Endothelial cell of umbilical vein (primary cell): ENCODE results near the gene SCAP. TPM values are rescaled to one million over a fixed set of nuclear protein-coding genes. Genes with fewer than 3 reads are reported as not detected.

ENCODE experiments used
- BruUV-seq: library from RNA; stranded (reverse); fragments of 400-500 nt; replicated peaks from 2 replicates; lab custom pipeline; 2021; lab: Mats Ljungman, UMichigan
- CTCF ChIA-PET: fragments of 300-600, 350-600 bp; sonication (Branson Sonifier 250); formaldehyde crosslinking; loops from one replicate; lab custom pipeline; 2021; ENCODE audit warnings: antibody characterized with exemption, inconsistent platforms; lab: Charles Lee
- POLR2A ChIA-PET: fragments of 300-600, 350-600 bp; sonication (Branson Sonifier 250); formaldehyde crosslinking; loops from one replicate; lab custom pipeline; 2021; ENCODE audit warnings: antibody characterized with exemption, inconsistent platforms; lab: Charles Lee
- DNase-seq: peaks from one replicate; pipeline ENCODE4 v3.0.0-alpha.2; 2011; ENCODE audit warnings: low read depth, low spot score
- FAIRE-seq: peaks from 2 replicates; lab custom pipeline; 2011; peaks lifted over from hg19 to GRCh38; lab: Jason Lieb, UNC
- H2AFZ ChIP-seq: 2 replicates; pipeline ENCODE4 v1.6.0; 2012; ENCODE audit warnings: low read depth, low read length, control low read depth, inconsistent platforms
- H3K27ac ChIP-seq: 2 replicates; pipeline ENCODE4 v1.5.1; 2011; ENCODE audit warnings: low read depth, mild to moderate bottlenecking, control low read depth, low read length, moderate library complexity; ENCODE audit not compliant: insufficient read depth
- H3K27me3 ChIP-seq, 2 experiments: 2 replicates each; pipeline versions ENCODE4 v1.6.0 to v1.6.1; 2011; ENCODE audit warnings: low read length in 2 of 2, mixed read lengths in 1 of 2; ENCODE audit not compliant: control insufficient read depth in 2 of 2, insufficient read depth in 2 of 2
- H3K36me3 ChIP-seq, 2 experiments: 2 replicates in 1 of 2; 3 replicates in 1 of 2; pipeline ENCODE4 v1.5.1; 2011; ENCODE audit warnings: low read length in 2 of 2, mild to moderate bottlenecking in 1 of 2, moderate library complexity in 1 of 2; ENCODE audit not compliant: control insufficient read depth in 2 of 2, insufficient read depth in 2 of 2; ENCODE audit errors: extremely low read depth in 1 of 2
- H3K4me1 ChIP-seq: 3 replicates; pipeline ENCODE4 v1.5.1; 2011; ENCODE audit warnings: mild to moderate bottlenecking, low read length; ENCODE audit not compliant: control insufficient read depth, insufficient read depth; ENCODE audit errors: extremely low read depth
- H3K4me2 ChIP-seq: 2 replicates; pipeline ENCODE4 v1.6.1; 2011; ENCODE audit warnings: low read length, control low read depth, mixed read lengths; ENCODE audit not compliant: insufficient read depth
- H3K4me3 ChIP-seq, 3 experiments: fragments of 200-600 bp in 1 of 3; sonication (generic), shearing (Covaris generic) in 1 of 3; replicated peaks in 1 of 3; 2 replicates each; pipeline ENCODE4 v1.5.1; 2011 to 2016; ENCODE audit warnings: control low read depth in 3 of 3, low read length in 3 of 3, mild to moderate bottlenecking in 2 of 3, inconsistent platforms in 1 of 3, low read depth in 1 of 3, moderate library complexity in 1 of 3; ENCODE audit not compliant: insufficient read depth in 1 of 3
- H3K79me2 ChIP-seq: 2 replicates; pipeline ENCODE4 v1.6.0; 2012; ENCODE audit warnings: low read length, inconsistent platforms; ENCODE audit not compliant: control insufficient read depth, insufficient read depth
- H3K9ac ChIP-seq: replicated peaks from 2 replicates; pipeline ENCODE3; 2011; ENCODE audit warnings: low read length, control low read depth; ENCODE audit not compliant: insufficient read depth; ENCODE audit errors: extremely low read depth
- H3K9me1 ChIP-seq: replicated peaks from 3 replicates; pipeline ENCODE4 v1.6.0; 2011; ENCODE audit warnings: mild to moderate bottlenecking, low read length; ENCODE audit not compliant: control insufficient read depth, insufficient read depth; ENCODE audit errors: extremely low read depth
- H3K9me3 ChIP-seq: replicated peaks from 2 replicates; pipeline ENCODE4 v1.5.1; 2012; ENCODE audit warnings: low read length, inconsistent platforms; ENCODE audit not compliant: control insufficient read depth, insufficient read depth
- H4K20me1 ChIP-seq: replicated peaks from 2 replicates; pipeline ENCODE3; 2011; ENCODE audit warnings: mild to moderate bottlenecking, low read length; ENCODE audit not compliant: control insufficient read depth, insufficient read depth; ENCODE audit errors: extremely low read depth
- EZH2 ChIP-seq: IDR thresholded peaks from 2 replicates; pipeline ENCODE4 v1.6.1; 2012; ENCODE audit warnings: borderline replicate concordance, low read depth, mild to moderate bottlenecking, moderate library complexity, low read length, inconsistent platforms; ENCODE audit not compliant: severe bottlenecking
- FOS ChIP-seq: IDR thresholded peaks from 2 replicates; pipeline ENCODE4 v1.6.1; 2011; ENCODE audit warnings: mild to moderate bottlenecking, low read length, moderate library complexity, borderline replicate concordance; ENCODE audit not compliant: insufficient read depth
- GATA2 ChIP-seq: IDR thresholded peaks from 2 replicates; pipeline ENCODE4 v1.7.0; 2011; ENCODE audit warnings: low read depth, mild to moderate bottlenecking, moderate library complexity, mixed read lengths, low read length; ENCODE audit not compliant: insufficient read length, insufficient read depth
- JUN ChIP-seq: IDR thresholded peaks from 2 replicates; pipeline ENCODE4 v1.6.1; 2011; ENCODE audit warnings: borderline replicate concordance, low read depth; ENCODE audit not compliant: insufficient read length, insufficient read depth
- MAX ChIP-seq: IDR thresholded peaks from 2 replicates; pipeline ENCODE4 v1.6.1; 2011; ENCODE audit not compliant: insufficient read depth, insufficient read length
- MYC ChIP-seq: IDR thresholded peaks from one replicate; pipeline ENCODE4 v1.6.1; 2011; ENCODE audit warnings: mild to moderate bottlenecking, low read depth, low read length
- POLR2A ChIP-seq: IDR thresholded peaks from 2 replicates; pipeline ENCODE4 v1.6.1; 2012; ENCODE audit warnings: low read depth, mild to moderate bottlenecking, control low read depth, low read length
- POLR2AphosphoS5 ChIP-seq: IDR thresholded peaks from 2 replicates; pipeline ENCODE4 v1.6.1; 2012; ENCODE audit warnings: low read depth, mild to moderate bottlenecking, control low read depth, low read length, moderate library complexity; ENCODE audit not compliant: insufficient read depth
- dilution Hi-C: fragments of 300-500 bp; cut with MboI; formaldehyde crosslinking; loops from one replicate; pipeline ENCODE4 v1.15.0; 2019; ENCODE audit warnings: low sequenced_read_pairs; ENCODE audit not compliant: extremely low pct_ligation_motif_present
- intact Hi-C: fragments of 100-400 bp; cut with micrococcal nuclease; formaldehyde crosslinking; loops from one replicate; pipeline ENCODE4 v1.10.0; 2022
- polyA plus RNA-seq, 4 experiments: library from polyadenylated mRNA; depleted of rRNA in 3 of 4; stranded (reverse) in 3 of 4; unstranded in 1 of 4; fragments of >200 nt; gene quantifications; 2 replicates each; pipeline versions ENCODE4 v1.2.1 to v1.2.3, GENCODE V29; 2011 to 2012; ENCODE audit warnings: missing spikeins in 1 of 4
- total RNA-seq: library from RNA; stranded (reverse); gene quantifications from 2 replicates; pipeline ENCODE4 v1.2.3, GENCODE V29; 2021
- TF ChIP-seq, protein P1 (sequence below), 2 donors: IDR thresholded peaks; 1 replicate in 1 of 2; 2 replicates in 1 of 2; pipeline ENCODE4 v1.5.1; 2011; ENCODE audit warnings: low read length in 2 of 2, mild to moderate bottlenecking in 2 of 2, moderate library complexity in 2 of 2, control low read depth in 1 of 2, inconsistent platforms in 1 of 2, low read depth in 1 of 2; ENCODE audit not compliant: insufficient read depth in 1 of 2; ENCODE audit errors: extremely low read depth in 1 of 2

The SCAP gene
- total and polyA plus RNA-seq, 2 donors (not counting 3 experiments of a cell fraction or from before 2014, with no cell fraction given) = 34.7 to 59.0 TPM

DNA sequence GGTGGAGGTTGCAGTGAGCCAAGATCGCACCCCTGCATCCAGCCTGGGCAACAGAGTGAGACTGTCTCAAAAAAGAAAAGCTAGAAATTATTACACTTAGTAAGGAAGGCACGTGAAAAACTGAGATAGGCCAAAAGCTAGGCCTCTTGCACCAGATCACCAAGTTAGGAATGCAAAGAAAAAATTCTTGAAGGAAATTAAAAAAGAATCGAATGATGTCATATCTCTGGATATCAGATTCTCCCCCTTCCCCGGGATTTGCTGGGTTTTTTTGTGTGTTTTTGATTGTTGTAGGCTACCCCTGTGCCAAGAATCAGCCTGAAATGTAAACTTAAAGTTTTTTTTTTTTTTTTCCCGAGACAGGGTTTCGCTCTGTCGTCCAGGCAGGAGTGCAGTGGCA lies 77.5 kb downstream of the SCAP start:
- Histone ChIP-seq H2AFZ (no peak overlapping the region), H3K4me1 (peaks cover 20% of the 10 kb centered on the region), H3K79me2 (peaks cover 26% of the 10 kb centered on the region), H3K27me3 (no peaks in the 10 kb centered on the region), H4K20me1 (no peaks in the 10 kb centered on the region), H3K4me3 (no peak overlapping the region), H3K9ac (no peak overlapping the region), H3K9me1 (no peaks in the 10 kb centered on the region), H3K27ac (no peak overlapping the region), H3K9me3 (no peaks in the 10 kb centered on the region), H3K36me3 (peaks cover 0 to 7% of the 10 kb centered on the region in 2 experiments), H3K4me2 (no peak overlapping the region)
- CTCF ChIA-PET = no interaction called here
- peak; percentile 12 for FAIRE-seq
- intact Hi-C loops = no loop called here
- BruUV-seq = no TSS peak
- TF ChIP-seq JUN = no peak
- TF ChIP-seq, protein P1, sequence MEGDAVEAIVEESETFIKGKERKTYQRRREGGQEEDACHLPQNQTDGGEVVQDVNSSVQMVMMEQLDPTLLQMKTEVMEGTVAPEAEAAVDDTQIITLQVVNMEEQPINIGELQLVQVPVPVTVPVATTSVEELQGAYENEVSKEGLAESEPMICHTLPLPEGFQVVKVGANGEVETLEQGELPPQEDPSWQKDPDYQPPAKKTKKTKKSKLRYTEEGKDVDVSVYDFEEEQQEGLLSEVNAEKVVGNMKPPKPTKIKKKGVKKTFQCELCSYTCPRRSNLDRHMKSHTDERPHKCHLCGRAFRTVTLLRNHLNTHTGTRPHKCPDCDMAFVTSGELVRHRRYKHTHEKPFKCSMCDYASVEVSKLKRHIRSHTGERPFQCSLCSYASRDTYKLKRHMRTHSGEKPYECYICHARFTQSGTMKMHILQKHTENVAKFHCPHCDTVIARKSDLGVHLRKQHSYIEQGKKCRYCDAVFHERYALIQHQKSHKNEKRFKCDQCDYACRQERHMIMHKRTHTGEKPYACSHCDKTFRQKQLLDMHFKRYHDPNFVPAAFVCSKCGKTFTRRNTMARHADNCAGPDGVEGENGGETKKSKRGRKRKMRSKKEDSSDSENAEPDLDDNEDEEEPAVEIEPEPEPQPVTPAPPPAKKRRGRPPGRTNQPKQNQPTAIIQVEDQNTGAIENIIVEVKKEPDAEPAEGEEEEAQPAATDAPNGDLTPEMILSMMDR (IDR thresholded peaks at IDR 0.05; ENCODE audit: extremely low read depth in 1 of 2, insufficient read depth in 1 of 2, low read depth in 1 of 2, low read length in 2 of 2) = no peak
- TF ChIP-seq MAX = no peak
- TF ChIP-seq GATA2 = no peak
- TF ChIP-seq MYC = no peak
- no peak for TF ChIP-seq EZH2
- TF ChIP-seq POLR2AphosphoS5 = no peak
- no peak for TF ChIP-seq FOS
- no peak for TF ChIP-seq POLR2A
- POLR2A ChIA-PET = no interaction called here
- peak; percentile 65 for DNase-seq
- dilution Hi-C loops = no loop called here
